Frontal cortex (tissue), 4 donors: ENCODE data around the gene KCNJ13. TPM values are rescaled to one million over a fixed set of nuclear protein-coding genes. Genes with fewer than 3 reads are reported as not detected.

Source experiments
- DNase-seq, 2 donors: peaks; one replicate each; pipeline ENCODE4 v3.0.0; 2012; ENCODE audit warnings: low spot score in 2 of 2
- FAIRE-seq: peaks from 2 replicates; lab custom pipeline; 2012; peaks lifted over from hg19 to GRCh38; lab: Jason Lieb, UNC
- total RNA-seq: library from RNA; depleted of rRNA; stranded (reverse); fragments of >200 nt; gene quantifications from one replicate; pipeline ENCODE4 v1.2.3, GENCODE V29; 2014
- donor health status: control.
- donor health status: control.
- donor health status: control.

KCNJ13 gene
- 1.6 TPM for total RNA-seq

DNA sequence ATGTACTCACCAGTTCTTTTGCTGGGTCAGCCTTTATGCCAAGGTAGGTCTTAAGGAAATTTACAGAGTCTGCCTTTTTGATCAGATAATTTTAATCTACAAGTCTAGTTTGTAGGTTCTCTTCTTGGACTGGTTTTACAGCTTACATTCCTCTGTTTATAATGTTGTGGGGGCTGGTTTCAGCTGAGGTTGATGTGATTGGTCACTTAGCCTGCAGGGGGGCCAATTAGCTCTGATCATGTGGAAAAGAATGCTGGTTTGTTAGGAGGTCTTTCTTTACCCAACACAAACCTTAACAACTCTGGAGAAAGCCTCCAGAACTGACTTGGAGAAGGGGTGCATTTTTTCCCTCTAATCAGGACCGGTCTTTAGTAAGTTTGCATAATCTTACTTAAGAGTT is at the start of gene KCNJ13:
Gene KCNJ13 (minus strand): TSS at position 131 of the 400 bp plus-strand sequence. CDS start 5,203 bp downstream, outside the sequence.
- DNase-seq (no peak), FAIRE-seq (no peak)

DNA sequence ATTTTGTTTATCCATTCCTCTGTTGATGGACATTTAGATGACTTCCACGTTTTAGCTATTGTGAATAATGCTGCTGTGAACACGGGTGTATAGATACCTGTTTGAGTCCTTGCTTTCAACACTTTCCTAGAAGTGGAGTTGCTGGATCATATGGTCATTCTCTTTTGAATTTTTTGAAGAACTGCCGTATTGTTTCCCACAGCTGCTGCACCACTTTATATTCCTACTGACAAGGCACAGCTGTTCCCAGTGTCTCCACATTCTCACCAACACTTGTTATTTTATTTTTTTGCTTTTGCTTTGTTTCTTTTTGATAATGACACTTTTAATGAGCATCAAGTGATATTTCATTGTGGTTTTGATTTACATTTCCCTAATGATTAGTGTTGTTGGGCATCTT is 41.4 kb upstream of the KCNJ13 start:
- DNase-seq (no peak), FAIRE-seq (no peak)

DNA sequence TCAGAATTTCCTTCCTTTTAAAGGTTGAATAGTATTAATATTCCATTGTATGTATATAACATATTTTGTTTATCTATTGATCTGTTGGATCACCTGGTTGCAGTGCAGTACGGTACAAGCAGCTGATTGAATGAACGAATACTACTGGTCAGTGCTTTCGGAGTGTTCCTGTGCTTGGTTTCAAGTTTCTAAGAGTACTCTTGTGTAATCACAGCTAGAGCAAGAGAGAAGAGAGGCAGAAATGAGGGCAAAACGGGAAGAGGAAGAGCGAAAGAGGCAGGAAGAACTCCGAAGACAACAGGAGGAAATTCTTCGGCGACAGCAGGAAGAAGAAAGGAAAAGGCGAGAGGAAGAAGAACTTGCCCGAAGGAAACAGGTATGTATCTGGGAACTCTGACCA is 40.3 kb upstream of the KCNJ13 start:
- no peak for DNase-seq
- no peak for FAIRE-seq

GRCh38 chr2:232815569-232815968 is 39.2 kb upstream of the KCNJ13 start:
- DNase-seq = no peak
- FAIRE-seq = no peak

- no peak for DNase-seq
- FAIRE-seq = no peak
Measured at GRCh38 chr2:232810444-232810843, 34.1 kb upstream of the KCNJ13 start.

DNA sequence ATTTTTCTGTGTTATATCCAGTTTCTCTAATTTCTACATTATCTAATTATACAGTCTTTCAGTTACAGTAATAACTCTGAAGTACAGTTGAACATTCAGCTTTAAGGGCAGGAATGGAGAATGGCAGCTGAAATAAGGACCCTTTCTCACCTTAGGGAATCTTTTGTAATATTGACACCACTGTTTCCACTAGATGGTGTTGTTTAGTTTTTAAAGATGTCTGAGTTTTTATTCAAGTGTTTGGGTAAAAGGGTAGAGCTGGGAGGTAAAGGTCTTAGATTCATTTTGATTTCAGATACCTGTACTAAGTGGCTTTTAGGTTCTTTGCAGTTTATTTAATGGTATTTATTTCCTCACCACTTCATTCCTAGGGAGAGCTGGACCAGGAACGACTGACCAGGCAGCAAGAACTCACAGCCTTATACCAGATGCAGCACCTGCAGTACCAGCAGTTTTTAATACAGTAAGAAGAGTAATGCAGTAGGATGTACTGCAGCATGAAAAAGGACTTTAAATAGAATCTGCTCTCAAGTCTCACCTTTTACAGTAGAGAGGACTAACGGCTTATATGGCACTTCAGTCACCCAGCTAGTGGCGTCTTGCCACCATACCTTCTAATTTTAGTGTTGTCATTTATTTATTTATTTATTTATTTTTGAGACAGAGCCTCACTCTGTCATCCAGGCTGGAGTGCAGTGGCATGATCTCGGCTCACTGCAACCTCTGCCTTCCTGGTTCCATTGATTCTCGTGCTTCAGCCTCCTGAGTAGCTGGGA is 33.2 kb upstream of the KCNJ13 start:
- no peak for FAIRE-seq
- no peak for DNase-seq

DNA sequence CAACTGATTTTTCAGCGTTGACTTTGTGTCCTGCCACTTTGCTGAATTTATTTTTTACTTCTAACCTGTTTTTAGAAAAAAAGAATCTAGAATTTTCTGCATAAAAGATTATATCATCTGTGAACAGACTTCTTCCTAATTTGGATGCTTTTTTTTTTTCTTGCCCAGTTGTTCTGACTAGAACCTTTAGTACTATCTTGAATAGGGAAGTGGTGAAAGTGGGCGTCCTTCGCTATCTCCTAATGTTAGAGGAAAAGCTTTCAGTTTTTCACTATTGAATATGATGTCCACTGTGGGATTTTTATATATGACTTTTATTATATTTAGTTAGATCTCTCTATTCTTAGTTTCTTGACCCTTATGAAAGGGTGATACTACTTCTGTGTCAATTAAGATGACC is 25.7 kb upstream of the KCNJ13 start:
- no peak for FAIRE-seq
- DNase-seq = no peak

DNA sequence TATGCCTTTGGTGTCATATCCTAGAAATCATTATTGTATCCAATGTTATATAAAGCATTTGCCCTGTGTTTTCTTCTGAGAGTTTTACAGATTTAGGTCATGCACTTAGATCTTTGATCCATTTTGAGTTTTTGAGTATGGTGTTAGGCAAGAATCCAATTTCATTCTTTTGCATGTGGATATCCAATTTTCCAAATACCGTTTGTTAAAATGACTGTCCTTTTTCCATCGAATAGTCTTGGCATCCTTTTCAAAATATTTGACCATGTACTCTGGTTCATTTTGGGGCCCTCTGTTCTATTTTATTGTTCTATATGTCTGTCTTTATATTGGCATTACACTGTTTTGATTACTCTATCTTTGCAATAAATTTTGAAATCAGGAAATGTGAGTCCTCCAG is 23.8 kb upstream of the KCNJ13 start:
- FAIRE-seq = no peak
- DNase-seq = no peak

DNA sequence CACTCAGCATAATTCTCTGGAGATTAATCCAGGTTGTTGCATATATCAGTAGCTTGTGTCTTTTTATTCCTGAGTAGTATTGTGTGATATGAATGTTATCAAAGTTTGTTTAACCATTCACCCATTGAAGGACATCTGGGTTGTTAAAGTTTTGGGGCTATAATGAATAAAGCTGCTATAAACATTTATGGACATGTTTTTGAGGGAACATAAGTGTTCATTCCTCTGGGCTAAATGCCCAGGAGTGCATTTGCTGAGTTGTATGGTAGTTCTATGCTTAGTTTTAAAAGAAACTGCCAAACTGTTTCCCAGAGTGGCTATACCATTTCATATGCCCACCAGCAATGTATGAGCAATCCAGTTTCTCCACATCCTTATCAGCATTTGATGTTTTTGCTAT is 21.8 kb upstream of the KCNJ13 start:
- DNase-seq (no peak), FAIRE-seq (no peak)

GRCh38 chr2:232795920-232796319 is 19.6 kb upstream of the KCNJ13 start:
- DNase-seq (no peak), FAIRE-seq (no peak)

DNA sequence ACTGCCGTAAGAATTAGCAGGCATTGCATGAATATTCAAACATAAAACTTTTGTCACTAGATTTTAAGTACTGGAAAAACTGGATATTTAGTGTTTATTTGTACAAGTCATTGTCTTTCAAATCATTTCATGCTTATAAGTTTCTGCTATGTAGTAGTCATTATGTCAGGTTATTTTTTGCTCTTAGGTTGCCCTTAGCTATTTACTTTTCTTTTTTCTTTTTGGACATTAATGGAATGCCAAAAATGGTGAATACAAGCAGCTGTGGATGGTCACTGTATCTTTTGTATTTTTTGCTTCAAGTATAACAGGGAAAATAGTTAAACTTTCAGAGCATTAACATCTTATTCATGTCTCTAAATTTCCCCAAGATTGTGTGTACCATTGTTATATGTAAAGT is 18.6 kb upstream of the KCNJ13 start:
- no peak for FAIRE-seq
- DNase-seq = no peak

DNA sequence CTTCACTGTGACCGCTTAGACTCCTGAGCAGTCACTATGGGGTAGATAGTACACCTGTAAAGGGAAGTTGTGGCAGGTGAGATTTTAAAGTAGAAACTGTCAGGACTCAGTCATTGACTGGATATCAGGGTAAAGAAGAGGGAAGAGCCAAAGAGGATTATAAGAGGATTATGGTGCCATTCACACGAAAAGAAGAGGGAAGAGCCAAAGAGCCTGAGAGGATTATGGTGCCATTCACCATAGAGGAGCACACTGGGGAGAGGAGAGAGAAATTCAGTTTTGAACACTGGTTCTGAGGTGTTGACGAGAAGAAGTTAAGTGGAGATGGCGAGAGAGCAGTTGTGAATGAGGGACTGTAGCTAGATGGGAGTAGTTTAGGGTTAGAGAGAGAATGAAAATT is 16.9 kb upstream of the KCNJ13 start:
- DNase-seq (no peak), FAIRE-seq (no peak)

GRCh38 chr2:232791518-232791917 is 15.2 kb upstream of the KCNJ13 start:
- DNase-seq (no peak), FAIRE-seq (no peak)

DNA sequence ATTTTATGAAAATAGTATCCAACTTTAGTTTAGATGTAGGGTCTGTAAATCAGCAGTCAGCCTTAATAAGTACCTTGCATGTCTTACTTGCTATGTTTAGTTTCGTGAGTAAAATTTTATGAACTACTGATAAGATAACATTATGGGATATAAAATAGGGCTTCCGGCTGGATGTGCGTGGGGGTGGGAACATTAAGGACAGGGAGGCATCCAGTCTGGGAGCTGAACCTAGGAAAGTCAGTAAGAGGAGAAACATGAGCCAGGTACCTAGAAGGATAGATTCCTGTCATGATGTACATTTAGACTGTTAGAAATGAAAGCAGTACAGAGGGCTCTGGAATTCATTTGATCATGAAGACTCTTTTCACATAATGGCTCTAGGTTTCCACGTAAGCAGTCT is 12.7 kb upstream of the KCNJ13 start:
- DNase-seq (no peak), FAIRE-seq (no peak)

GRCh38 chr2:232787806-232788205 is 11.4 kb upstream of the KCNJ13 start:
- FAIRE-seq (no peak), DNase-seq (no peak)

GRCh38 chr2:232783278-232783677 is 6.9 kb upstream of the KCNJ13 start:
- FAIRE-seq = peak; percentile 65

GRCh38 chr2:232781765-232782164 is 5.4 kb upstream of the KCNJ13 start:
- FAIRE-seq = no peak
- DNase-seq = no peak

More at GRCh38 chr2:232783278-232783677, 6.9 kb upstream of the KCNJ13 start:
- no peak for DNase-seq

GRCh38 chr2:232779934-232780333 is 3.6 kb upstream of the KCNJ13 start:
- no peak for DNase-seq
- FAIRE-seq = no peak

DNA sequence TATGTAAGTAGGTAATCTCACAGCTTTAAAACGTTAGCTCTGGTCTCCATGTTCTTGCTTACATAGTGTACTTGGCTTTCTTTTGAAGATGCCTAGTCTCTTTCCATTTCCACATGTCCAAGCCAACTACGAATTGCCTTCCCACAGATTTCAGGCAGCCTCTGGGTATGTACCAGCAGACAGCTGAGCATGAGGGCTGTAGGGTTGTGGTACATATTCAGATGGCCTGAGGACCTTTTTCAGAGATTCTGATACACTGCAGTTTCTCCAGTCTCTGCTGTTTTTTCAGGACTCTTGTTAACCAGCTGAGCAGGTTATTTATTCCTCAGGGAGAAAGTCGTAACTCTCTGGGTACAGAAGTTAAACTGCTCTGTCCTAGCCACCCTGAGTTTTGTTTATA is 3.1 kb upstream of the KCNJ13 start:
- DNase-seq (no peak), FAIRE-seq (no peak)

DNA sequence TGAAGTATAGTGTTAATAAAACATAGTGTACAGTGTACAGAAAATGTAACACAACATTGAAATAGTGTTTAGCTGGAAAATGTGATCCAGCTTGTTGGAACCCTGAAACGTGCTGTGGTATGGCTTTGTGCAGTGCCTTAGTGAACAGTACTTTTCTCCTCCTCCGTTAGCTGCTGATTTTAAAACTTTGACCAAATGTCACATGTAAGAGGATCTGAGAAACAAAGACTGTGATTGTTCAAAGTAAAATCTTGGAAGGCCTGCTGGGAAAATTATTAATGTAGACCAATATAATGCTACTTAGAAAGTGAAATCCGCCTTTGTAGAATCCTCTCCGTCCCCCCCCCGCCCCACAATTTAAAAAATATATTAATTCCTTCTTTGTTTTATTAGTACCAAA is 911 bp upstream of the KCNJ13 start:
- no peak for DNase-seq
- FAIRE-seq = no peak

DNA sequence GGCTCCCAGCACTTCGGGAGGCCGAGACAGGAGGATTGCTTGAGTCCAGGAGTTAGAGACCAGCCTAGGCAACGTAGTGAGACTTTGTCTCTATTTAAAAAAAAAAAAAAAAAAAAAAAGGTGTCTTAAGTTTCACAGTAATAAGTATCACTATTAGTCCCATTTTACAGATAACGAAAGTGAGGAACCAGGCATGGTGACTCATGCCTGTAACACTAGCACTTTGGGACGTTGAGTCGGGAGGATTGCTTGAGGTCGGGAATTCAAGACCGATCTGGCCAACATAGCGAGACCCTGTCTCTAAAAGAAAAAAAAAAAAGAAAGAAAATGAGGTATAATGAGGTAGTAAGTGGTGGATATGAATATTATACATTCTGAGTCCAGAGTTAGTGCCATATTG is 2.5 kb downstream of the KCNJ13 start:
- no peak for FAIRE-seq
- DNase-seq = no peak

GRCh38 chr2:232772531-232772930 is 3.8 kb downstream of the KCNJ13 start:
- no peak for DNase-seq
- FAIRE-seq = no peak
